Natural killer cell (primary cell): Measurements from ENCODE around the gene SECTM1. TPM values are rescaled to one million over a fixed set of nuclear protein-coding genes. Genes with fewer than 3 reads are reported as not detected.
"Not testable (repeated sequence)": the region's sequence is repeated elsewhere in the genome, so short reads cannot be mapped to it uniquely, and the experiment has no call there.

Experiments used
- ATAC-seq, 3 donors: fragments of 150-1000 bp in 2 of 3; fragments of 200-7000 bp in 1 of 3; cut with Tn5 transposase; 1 replicate in 1 of 3; 2 replicates in 2 of 3; pipeline ENCODE4 v1.10.0; 2021; ENCODE audit warnings: mild to moderate bottlenecking in 2 of 3, moderate library complexity in 2 of 3
- DNase-seq, 2 donors: peaks; one replicate each; pipeline versions ENCODE4 v3.0.0 to v3.0.0-alpha.2; 2013 to 2021; ENCODE audit warnings: mixed read lengths in 1 of 2
- H3K27ac ChIP-seq: one replicate; pipeline ENCODE4 v1.5.1; 2013; ENCODE audit warnings: mild to moderate bottlenecking, low read length
- H3K27me3 ChIP-seq: one replicate; pipeline ENCODE4 v1.6.1; 2013; ENCODE audit warnings: low read length; ENCODE audit not compliant: control insufficient read depth, insufficient read depth
- H3K36me3 ChIP-seq: one replicate; pipeline ENCODE4 v1.6.1; 2013; ENCODE audit warnings: low read length; ENCODE audit not compliant: control insufficient read depth, insufficient read depth
- H3K4me1 ChIP-seq: one replicate; pipeline ENCODE4 v1.6.1; 2013; ENCODE audit warnings: low read length; ENCODE audit not compliant: control insufficient read depth, insufficient read depth
- H3K4me3 ChIP-seq: one replicate; pipeline ENCODE4 v1.5.1; 2013; ENCODE audit warnings: low read length
- H3K9me3 ChIP-seq: one replicate; pipeline ENCODE4 v1.6.1; 2013; ENCODE audit warnings: low read length; ENCODE audit not compliant: control insufficient read depth, insufficient read depth
- H3K27ac Mint-ChIP-seq, 2 donors: one replicate each; pipeline ENCODE4 v1.8.0; 2022; ENCODE audit warnings: mild to moderate bottlenecking in 2 of 2, mixed read lengths in 2 of 2, moderate library complexity in 1 of 2
- H3K27me3 Mint-ChIP-seq, 2 donors: one replicate each; pipeline ENCODE4 v1.8.0; 2022; ENCODE audit warnings: low read depth in 2 of 2, mixed read lengths in 2 of 2
- H3K36me3 Mint-ChIP-seq: one replicate; pipeline ENCODE4 v1.8.0; 2022; ENCODE audit warnings: mixed read lengths
- H3K4me1 Mint-ChIP-seq, 2 donors: one replicate each; pipeline ENCODE4 v1.8.0; 2022; ENCODE audit warnings: mixed read lengths in 2 of 2
- H3K4me3 Mint-ChIP-seq: one replicate; pipeline ENCODE4 v1.8.0; 2022; ENCODE audit warnings: mild to moderate bottlenecking, moderate library complexity, mixed read lengths
- H3K9me3 Mint-ChIP-seq, 2 donors: one replicate each; pipeline ENCODE4 v1.8.0; 2022; ENCODE audit warnings: mixed read lengths in 2 of 2
- CTCF ChIP-seq: fragments of 200-600 bp; IDR thresholded peaks from one replicate; pipeline ENCODE4 v1.8.0; 2022; ENCODE audit warnings: antibody characterized with exemption
- WGBS: methylation state at CpG from one replicate; pipeline ENCODE4 v1.1.7; 2013; ENCODE audit warnings: missing lambda C conversion rate; ENCODE audit not compliant: insufficient coverage; 5-methylcytosine and 5-hydroxymethylcytosine counted together
- intact Hi-C: fragments of 100-400 bp; cut with micrococcal nuclease; formaldehyde crosslinking; loops from one replicate; pipeline ENCODE4 v1.14.2; 2022
- total RNA-seq, 4 donors: library from RNA; stranded (reverse); fragments of 120-200 nt in 1 of 4; gene quantifications; one replicate each; pipeline versions ENCODE4 v1.2.3 to v1.2.4, GENCODE V29; 2013 to 2022

The SECTM1 gene
- total RNA-seq, 3 donors from 2014 or later (not counting 1 experiment from before 2014, with no cell fraction given): 3.6 to 11.2 (median 6.3) TPM

GRCh38 chr17:82373731-82374625, 40.4 kb upstream of the SECTM1 start:
- WGBS: 88% methylated on average over 37 of the region's 37 CpGs
- H3K27ac ChIP-seq: no peak overlapping the region
- no peak for TF ChIP-seq CTCF
- no peaks in the 10 kb centered on the region for H3K9me3 Mint-ChIP-seq
- H3K27me3 ChIP-seq: peaks cover 27% of the 10 kb centered on the region
- H3K4me1 Mint-ChIP-seq: peaks cover 7 to 9% of the 10 kb centered on the region in 2 donors
- DNase-seq (no peak), ATAC-seq (no peak)
- H3K4me1 ChIP-seq: peaks cover 10% of the 10 kb centered on the region
- H3K36me3 ChIP-seq: no peaks in the 10 kb centered on the region
- no peak overlapping the region for H3K4me3 ChIP-seq
- H3K27ac Mint-ChIP-seq: no peak overlapping the region
- H3K36me3 Mint-ChIP-seq: no peaks in the 10 kb centered on the region
- H3K9me3 ChIP-seq: no peaks in the 10 kb centered on the region
- intact Hi-C loops: no loop called here
- H3K4me3 Mint-ChIP-seq: no peak overlapping the region
- H3K27me3 Mint-ChIP-seq: peaks cover 28% of the 10 kb centered on the region in 2 donors

- ATAC-seq, H3K36me3 Mint-ChIP-seq, H3K27ac Mint-ChIP-seq, H3K4me3 ChIP-seq, DNase-seq, H3K9me3 Mint-ChIP-seq, H3K27ac ChIP-seq, intact Hi-C loops, H3K4me3 Mint-ChIP-seq, H3K36me3 ChIP-seq, H3K9me3 ChIP-seq, H3K4me1 Mint-ChIP-seq: not testable (repeated sequence)
- WGBS: 87% methylated on average over 10 of the region's 10 CpGs
- Histone ChIP-seq H3K27me3 (peaks cover 27% of the 10 kb centered on the region), H3K4me1 (peaks cover 10% of the 10 kb centered on the region)
- H3K27me3 Mint-ChIP-seq: peaks cover 25 to 31% of the 10 kb centered on the region in 2 donors
Measured at GRCh38 chr17:82373072-82373452, 39.5 kb upstream of the SECTM1 start.

- H3K9me3 Mint-ChIP-seq: no peaks in the 10 kb centered on the region
- peaks cover 7 to 9% of the 10 kb centered on the region in 2 donors for H3K4me1 Mint-ChIP-seq
- no peak for DNase-seq
- H3K27me3 Mint-ChIP-seq: peaks cover 25 to 37% of the 10 kb centered on the region in 2 donors
- no peak for ATAC-seq
- no peaks in the 10 kb centered on the region for H3K9me3 ChIP-seq
- H3K36me3 Mint-ChIP-seq: no peaks in the 10 kb centered on the region
- no peak overlapping the region for H3K27ac Mint-ChIP-seq
- TF ChIP-seq CTCF: no peak
- H3K4me1 ChIP-seq: peaks cover 10% of the 10 kb centered on the region
- intact Hi-C loops: no loop called here
- H3K36me3 ChIP-seq: no peaks in the 10 kb centered on the region
- 35% methylated on average over 41 of the region's 41 CpGs for WGBS
- no peak overlapping the region for H3K27ac ChIP-seq
- no peak overlapping the region for H3K4me3 Mint-ChIP-seq
- H3K27me3 ChIP-seq: peaks cover 27% of the 10 kb centered on the region
- no peak overlapping the region for H3K4me3 ChIP-seq
Measured at GRCh38 chr17:82372249-82373071, 38.9 kb upstream of the SECTM1 start.
